Fibroblast of lung (primary cell): ENCODE measurements around the gene TMEM217.

Experiments used
- EZH2 ChIP-seq: IDR thresholded peaks from 2 replicates; pipeline ENCODE4 v1.5.1; 2012; ENCODE audit warnings: low read length, control low read depth, mild to moderate bottlenecking; ENCODE audit errors: missing control alignments
- TF ChIP-seq, protein P1 (sequence below), 2 donors: IDR thresholded peaks in 1 of 2; conservative IDR thresholded peaks in 1 of 2; 1 replicate in 1 of 2; 2 replicates in 1 of 2; pipeline ENCODE4 v1.5.1; 2011 to 2012; ENCODE audit warnings: low read length in 2 of 2, control low read depth in 1 of 2, inconsistent platforms in 1 of 2, low read depth in 1 of 2, mild to moderate bottlenecking in 1 of 2

DNA sequence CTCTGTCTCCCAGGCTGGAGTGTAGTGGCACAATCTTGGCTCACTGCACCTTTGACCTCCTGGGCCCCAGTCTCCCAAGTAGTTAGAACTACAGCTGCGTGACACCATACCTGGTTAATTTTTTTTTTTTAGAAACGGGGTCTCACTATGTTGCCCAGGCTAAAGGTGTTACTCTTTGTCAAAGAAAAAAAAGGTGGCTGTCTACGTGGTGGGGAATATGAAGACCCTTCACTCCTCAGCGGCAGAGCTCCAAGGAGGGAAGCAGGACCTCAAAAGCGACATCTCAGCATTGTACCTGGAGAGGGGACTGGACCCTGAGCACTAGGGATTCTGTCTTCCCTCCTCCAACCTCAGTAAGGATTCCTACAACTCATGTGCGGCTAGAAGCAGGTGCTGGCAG is 16.8 kb downstream of the TMEM217 start:
- TF ChIP-seq, protein P1, sequence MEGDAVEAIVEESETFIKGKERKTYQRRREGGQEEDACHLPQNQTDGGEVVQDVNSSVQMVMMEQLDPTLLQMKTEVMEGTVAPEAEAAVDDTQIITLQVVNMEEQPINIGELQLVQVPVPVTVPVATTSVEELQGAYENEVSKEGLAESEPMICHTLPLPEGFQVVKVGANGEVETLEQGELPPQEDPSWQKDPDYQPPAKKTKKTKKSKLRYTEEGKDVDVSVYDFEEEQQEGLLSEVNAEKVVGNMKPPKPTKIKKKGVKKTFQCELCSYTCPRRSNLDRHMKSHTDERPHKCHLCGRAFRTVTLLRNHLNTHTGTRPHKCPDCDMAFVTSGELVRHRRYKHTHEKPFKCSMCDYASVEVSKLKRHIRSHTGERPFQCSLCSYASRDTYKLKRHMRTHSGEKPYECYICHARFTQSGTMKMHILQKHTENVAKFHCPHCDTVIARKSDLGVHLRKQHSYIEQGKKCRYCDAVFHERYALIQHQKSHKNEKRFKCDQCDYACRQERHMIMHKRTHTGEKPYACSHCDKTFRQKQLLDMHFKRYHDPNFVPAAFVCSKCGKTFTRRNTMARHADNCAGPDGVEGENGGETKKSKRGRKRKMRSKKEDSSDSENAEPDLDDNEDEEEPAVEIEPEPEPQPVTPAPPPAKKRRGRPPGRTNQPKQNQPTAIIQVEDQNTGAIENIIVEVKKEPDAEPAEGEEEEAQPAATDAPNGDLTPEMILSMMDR (conservative IDR thresholded peaks at IDR 0.05 in 1 of 2, IDR thresholded peaks at IDR 0.05 in 1 of 2; ENCODE audit: low read depth in 1 of 2, low read length in 2 of 2) = no peak
- no peak for TF ChIP-seq EZH2
